ENCODE results near the gene TPRKB. TPM values are rescaled to one million over a fixed set of nuclear protein-coding genes. Genes with fewer than 3 reads are reported as not detected.

TPRKB gene
- total RNA-seq, 1 experiment from 2014 or later, result 38.5 TPM

DNA sequence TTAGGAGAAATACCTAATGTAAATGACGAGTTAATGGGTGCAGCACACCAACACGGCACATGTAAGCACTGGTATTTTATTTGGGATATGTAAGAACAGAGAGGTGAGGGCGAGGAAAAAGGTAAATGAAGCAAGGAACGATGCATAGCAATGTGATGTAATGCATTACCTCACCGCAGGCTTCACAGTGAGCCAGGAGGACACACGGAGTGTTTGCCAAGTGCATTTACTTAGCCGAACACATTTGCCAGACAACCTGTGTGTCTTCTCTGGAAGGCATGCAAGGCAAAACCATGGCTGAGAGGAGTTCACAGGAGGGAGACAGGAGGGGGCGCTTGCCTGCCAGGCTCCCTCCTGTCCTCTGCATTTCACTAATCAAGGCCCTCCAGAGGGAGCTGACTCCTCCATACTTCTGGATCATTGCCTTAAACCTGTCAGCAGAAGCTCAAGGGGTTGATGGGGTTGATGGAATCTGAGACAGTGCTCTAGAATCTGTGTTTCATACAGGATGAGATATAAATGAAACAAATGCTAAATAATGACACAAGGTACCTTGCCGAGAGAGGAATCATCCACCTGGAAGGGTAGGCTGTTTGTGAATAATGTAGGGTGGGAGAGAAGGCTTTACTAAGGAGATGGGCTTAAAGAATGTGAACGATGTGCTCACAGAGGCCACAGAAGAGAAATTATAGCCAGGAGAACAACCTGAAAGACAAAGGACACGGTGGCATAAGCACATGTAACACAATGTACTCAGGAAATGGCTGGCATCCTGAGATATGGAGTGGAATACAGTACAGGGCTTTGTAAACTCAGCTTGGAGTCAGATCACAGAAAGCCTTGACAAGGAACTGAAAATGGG lies 9.1 kb upstream of the TPRKB start:
- H3K27me3 ChIP-seq (ENCODE audit: control insufficient read depth, insufficient read depth, low read length), result no peaks in the 10 kb centered on the region
- POLR2A ChIA-PET, result interaction anchor here (0.5 kb wide), 1 partner anchor 13 kb away, joined by 3 read pairs; no protein-coding TSS in a partner anchor
- in situ Hi-C loops (cut with HindIII; ENCODE audit: low pct_unique_long_range_greater_than_20kb, low sequenced_read_pairs) (no loop called here), intact Hi-C loops (cut with micrococcal nuclease; ENCODE audit: unreplicated experiment) (no loop called here)
- ATAC-seq (no peak), DNase-seq (ENCODE audit: low read depth, low spot score) (no peak)
- CTCF ChIA-PET, result no interaction called here
- BruUV-seq (replicated peaks), result no TSS peak
- no peaks in the 10 kb centered on the region for H3K4me1 ChIP-seq (ENCODE audit: control insufficient read depth, insufficient read depth, low read length)
- no peak overlapping the region for H3K27ac ChIP-seq (ENCODE audit: low read length)
- no peak overlapping the region for H3K4me3 ChIP-seq (ENCODE audit: low read depth in 2 of 2, low read length in 2 of 2)
- no peak for TF ChIP-seq SIN3A (IDR thresholded peaks at IDR 0.05; ENCODE audit: borderline replicate concordance, insufficient read depth, low read depth, low read length)
- TF ChIP-seq, protein P1, sequence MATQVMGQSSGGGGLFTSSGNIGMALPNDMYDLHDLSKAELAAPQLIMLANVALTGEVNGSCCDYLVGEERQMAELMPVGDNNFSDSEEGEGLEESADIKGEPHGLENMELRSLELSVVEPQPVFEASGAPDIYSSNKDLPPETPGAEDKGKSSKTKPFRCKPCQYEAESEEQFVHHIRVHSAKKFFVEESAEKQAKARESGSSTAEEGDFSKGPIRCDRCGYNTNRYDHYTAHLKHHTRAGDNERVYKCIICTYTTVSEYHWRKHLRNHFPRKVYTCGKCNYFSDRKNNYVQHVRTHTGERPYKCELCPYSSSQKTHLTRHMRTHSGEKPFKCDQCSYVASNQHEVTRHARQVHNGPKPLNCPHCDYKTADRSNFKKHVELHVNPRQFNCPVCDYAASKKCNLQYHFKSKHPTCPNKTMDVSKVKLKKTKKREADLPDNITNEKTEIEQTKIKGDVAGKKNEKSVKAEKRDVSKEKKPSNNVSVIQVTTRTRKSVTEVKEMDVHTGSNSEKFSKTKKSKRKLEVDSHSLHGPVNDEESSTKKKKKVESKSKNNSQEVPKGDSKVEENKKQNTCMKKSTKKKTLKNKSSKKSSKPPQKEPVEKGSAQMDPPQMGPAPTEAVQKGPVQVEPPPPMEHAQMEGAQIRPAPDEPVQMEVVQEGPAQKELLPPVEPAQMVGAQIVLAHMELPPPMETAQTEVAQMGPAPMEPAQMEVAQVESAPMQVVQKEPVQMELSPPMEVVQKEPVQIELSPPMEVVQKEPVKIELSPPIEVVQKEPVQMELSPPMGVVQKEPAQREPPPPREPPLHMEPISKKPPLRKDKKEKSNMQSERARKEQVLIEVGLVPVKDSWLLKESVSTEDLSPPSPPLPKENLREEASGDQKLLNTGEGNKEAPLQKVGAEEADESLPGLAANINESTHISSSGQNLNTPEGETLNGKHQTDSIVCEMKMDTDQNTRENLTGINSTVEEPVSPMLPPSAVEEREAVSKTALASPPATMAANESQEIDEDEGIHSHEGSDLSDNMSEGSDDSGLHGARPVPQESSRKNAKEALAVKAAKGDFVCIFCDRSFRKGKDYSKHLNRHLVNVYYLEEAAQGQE (IDR thresholded peaks at IDR 0.05; ENCODE audit: insufficient read depth in 1 of 2, low read depth in 2 of 2, low read length in 1 of 2), result no peak
- no peak for TF ChIP-seq TCF7L2 (IDR thresholded peaks at IDR 0.05; ENCODE audit: low read depth, low read length)
- TF ChIP-seq POLR2AphosphoS5 (IDR thresholded peaks at IDR 0.05; ENCODE audit: low read depth, low read length), result no peak
- H3K36me3 ChIP-seq (ENCODE audit: control insufficient read depth, insufficient read depth, low read length), result no peaks in the 10 kb centered on the region
- H3K9me3 ChIP-seq (ENCODE audit: control insufficient read depth, insufficient read depth, low read depth, low read length), result no peaks in the 10 kb centered on the region

DNA sequence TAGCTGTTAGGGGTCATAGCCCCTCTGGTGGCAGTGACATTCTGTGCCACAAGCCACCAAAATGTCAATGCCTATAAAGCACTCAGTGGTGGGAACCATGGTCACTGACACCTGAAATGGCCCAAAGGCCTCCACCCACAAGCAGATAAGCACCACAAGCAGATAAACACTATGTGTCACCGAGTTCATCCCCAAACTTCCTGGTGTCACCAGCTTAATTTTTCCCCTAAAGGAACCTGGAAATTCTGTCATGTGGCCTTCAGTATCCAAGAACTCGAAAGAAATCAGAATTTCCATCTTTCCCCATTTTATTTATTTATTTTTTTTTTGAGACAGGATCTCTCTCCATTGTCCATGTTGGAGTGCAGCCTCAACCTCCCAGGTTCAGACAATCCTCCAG lies 3.6 kb upstream of the TPRKB start:
- in situ Hi-C loops (cut with HindIII; ENCODE audit: low pct_unique_long_range_greater_than_20kb, low sequenced_read_pairs), result no loop called here
- Histone ChIP-seq H3K27me3 (ENCODE audit: control insufficient read depth, insufficient read depth, low read length) (no peaks in the 10 kb centered on the region), H3K9me3 (ENCODE audit: control insufficient read depth, insufficient read depth, low read depth, low read length) (peaks cover 6% of the 10 kb centered on the region; the same call in 1 of the 2 replicates), H3K4me1 (ENCODE audit: control insufficient read depth, insufficient read depth, low read length) (peaks cover 6% of the 10 kb centered on the region; the same call in 1 of the 2 replicates), H3K36me3 (ENCODE audit: control insufficient read depth, insufficient read depth, low read length) (peaks cover 5% of the 10 kb centered on the region; the same call in 1 of the 2 replicates), H3K27ac (ENCODE audit: low read length) (no peak overlapping the region), H3K4me3 (ENCODE audit: low read depth in 2 of 2, low read length in 2 of 2) (no peak overlapping the region)
- BruUV-seq (replicated peaks), result no TSS peak
- POLR2A ChIA-PET, result no interaction called here
- CTCF ChIA-PET, result interaction anchor here (0.6 kb wide), 1 partner anchor 733 kb away, joined by 8 read pairs; no protein-coding TSS in a partner anchor
- ATAC-seq, result no peak
- no peak for DNase-seq (ENCODE audit: low read depth, low spot score)
- intact Hi-C loops (cut with micrococcal nuclease; ENCODE audit: unreplicated experiment), result no loop called here
- TF ChIP-seq POLR2AphosphoS5 (IDR thresholded peaks at IDR 0.05; ENCODE audit: low read depth, low read length) (no peak), TCF7L2 (IDR thresholded peaks at IDR 0.05; ENCODE audit: low read depth, low read length) (no peak), SIN3A (IDR thresholded peaks at IDR 0.05; ENCODE audit: borderline replicate concordance, insufficient read depth, low read depth, low read length) (no peak)
- TF ChIP-seq, protein P2, sequence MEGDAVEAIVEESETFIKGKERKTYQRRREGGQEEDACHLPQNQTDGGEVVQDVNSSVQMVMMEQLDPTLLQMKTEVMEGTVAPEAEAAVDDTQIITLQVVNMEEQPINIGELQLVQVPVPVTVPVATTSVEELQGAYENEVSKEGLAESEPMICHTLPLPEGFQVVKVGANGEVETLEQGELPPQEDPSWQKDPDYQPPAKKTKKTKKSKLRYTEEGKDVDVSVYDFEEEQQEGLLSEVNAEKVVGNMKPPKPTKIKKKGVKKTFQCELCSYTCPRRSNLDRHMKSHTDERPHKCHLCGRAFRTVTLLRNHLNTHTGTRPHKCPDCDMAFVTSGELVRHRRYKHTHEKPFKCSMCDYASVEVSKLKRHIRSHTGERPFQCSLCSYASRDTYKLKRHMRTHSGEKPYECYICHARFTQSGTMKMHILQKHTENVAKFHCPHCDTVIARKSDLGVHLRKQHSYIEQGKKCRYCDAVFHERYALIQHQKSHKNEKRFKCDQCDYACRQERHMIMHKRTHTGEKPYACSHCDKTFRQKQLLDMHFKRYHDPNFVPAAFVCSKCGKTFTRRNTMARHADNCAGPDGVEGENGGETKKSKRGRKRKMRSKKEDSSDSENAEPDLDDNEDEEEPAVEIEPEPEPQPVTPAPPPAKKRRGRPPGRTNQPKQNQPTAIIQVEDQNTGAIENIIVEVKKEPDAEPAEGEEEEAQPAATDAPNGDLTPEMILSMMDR (IDR thresholded peaks at IDR 0.05), result no peak
- TF ChIP-seq, protein P1 (IDR thresholded peaks at IDR 0.05; ENCODE audit: insufficient read depth in 1 of 2, low read depth in 2 of 2, low read length in 1 of 2), result no peak

Data from Panc1 (cell line).